Measurements from ENCODE around the gene SQSTM1.
A peak's percentile ranks its signal among the peaks of the same experiment; 100 is the strongest.

SQSTM1 gene

DNA sequence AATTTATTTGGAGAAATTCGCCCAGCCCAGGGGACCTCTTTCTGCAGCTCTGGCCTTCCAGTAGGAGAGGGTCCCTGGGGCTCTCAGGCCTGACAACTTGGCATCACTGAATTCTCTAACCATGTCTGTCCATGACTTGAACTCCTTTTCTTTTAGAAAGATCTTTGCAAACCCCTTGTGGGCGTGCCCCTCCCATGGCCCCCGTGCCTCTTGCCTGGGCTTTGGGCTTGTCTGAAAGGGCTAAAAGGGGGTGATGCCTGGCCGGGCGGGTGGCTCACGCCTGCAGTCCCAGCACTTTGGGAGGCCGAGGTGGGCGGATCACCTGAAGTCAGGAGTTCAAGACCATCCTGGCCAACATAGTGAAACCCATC lies 3.2 kb upstream of the SQSTM1 start:
- Histone ChIP-seq H3K27ac (ENCODE audit: low read depth in 2 of 2, low read length in 2 of 2) (peak overlapping the region in 1 of 2 donors; percentile 43), H3K9ac (ENCODE audit: low read depth in 1 of 2, low read length in 2 of 2) (peak overlapping the region in 1 of 2 donors; percentile 64), H3K27me3 (ENCODE audit: control insufficient read depth in 2 of 2, insufficient read depth in 2 of 2, low read length in 2 of 2) (no peaks in the 10 kb centered on the region), H3K9me3 (ENCODE audit: control insufficient read depth in 2 of 2, low read length in 2 of 2) (no peaks in the 10 kb centered on the region), H3K36me3 (ENCODE audit: control insufficient read depth in 2 of 2, insufficient read depth in 2 of 2, low read length in 2 of 2) (peaks cover 0 to 4% of the 10 kb centered on the region in 2 donors), H3K4me3 (ENCODE audit: low read length in 2 of 2) (peak overlapping the region; percentile 49 to 56), H3K4me1 (ENCODE audit: control insufficient read depth in 2 of 2, insufficient read depth in 2 of 2, low read length in 2 of 2) (peaks cover 30 to 34% of the 10 kb centered on the region in 2 donors)

DNA sequence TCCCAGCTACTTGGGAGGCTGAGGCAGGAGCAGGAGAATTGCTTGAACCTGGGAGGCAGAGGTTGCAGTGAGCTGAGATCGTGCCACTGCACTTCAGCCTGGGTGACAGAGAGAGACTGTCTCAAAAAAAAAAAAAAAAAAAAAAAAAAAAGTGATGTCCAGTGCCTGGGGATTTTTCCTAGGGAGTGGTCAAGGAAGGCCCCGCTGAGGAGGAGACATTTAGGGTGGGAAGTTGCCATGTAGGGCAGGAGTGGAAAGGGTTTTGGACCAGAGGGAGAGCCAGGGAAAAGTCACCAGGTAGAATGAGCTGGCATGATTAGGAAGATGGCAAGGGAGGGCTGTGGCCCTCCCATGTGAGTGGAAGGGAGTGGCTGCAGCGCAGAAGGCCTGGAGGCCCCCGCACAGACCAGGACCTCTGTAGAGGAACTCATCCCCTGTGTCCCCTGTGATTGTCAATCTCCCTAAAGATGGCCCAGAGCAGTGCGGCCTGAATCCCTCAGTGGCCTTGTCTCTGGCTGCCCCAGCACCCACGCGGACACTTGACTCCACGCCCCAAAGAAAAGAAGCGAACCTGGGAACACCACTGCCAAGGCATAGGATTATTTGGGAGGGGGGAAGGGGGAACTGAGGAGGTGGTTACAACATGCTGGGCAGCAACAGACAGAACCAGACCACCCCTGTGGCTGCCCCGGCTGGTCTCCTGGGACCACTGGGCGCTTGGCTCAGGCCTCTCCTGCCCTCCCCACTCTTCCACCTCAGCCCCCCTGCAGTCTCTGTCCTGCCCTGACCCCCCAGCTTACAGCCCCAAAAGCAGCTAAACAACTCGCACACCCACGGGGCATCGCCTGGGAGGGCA lies 2.6 kb upstream of the SQSTM1 start:
- peak overlapping the region; percentile 67 to 87 for H3K4me3 ChIP-seq (ENCODE audit: low read length in 2 of 2)

DNA sequence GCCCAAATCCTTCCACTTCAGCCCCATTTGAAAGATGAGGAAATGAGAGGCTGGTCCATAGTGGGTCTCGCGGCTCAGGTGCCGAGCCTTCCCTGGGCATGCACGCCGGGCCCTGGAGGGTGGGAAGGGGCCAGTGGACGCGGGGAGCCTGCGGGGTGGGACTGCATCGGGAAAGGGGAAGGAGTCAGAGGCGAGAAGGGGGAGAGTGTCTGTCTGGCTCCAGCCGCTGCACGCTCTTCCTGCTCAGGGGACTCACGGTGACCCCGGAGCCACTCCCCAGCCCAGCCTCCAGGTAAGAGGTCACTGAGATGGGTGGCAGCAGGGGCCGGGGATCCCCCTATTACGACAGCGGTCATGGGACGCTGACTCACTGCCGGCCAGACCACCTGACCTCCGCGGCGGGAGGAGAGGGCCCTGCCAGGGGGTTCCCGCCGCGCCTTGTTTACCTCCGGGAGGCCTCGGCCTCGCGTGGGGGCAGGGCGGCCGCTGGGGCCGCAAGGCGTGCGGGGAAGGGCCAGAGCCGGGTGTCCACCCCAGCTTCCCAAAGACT lies 1.9 kb upstream of the SQSTM1 start:
- no peaks in the 10 kb centered on the region for H3K27me3 ChIP-seq (ENCODE audit: control insufficient read depth in 2 of 2, insufficient read depth in 2 of 2, low read length in 2 of 2)
- peak overlapping the region; percentile 70 to 98 for H3K9ac ChIP-seq (ENCODE audit: low read depth in 1 of 2, low read length in 2 of 2)
- H3K4me3 ChIP-seq (ENCODE audit: low read length in 2 of 2): peak overlapping the region; percentile 67 to 87
- peaks cover 42 to 44% of the 10 kb centered on the region in 2 donors for H3K4me1 ChIP-seq (ENCODE audit: control insufficient read depth in 2 of 2, insufficient read depth in 2 of 2, low read length in 2 of 2)
- H3K27ac ChIP-seq (ENCODE audit: low read depth in 2 of 2, low read length in 2 of 2): peak overlapping the region; percentile 98 to 99
- H3K9me3 ChIP-seq (ENCODE audit: control insufficient read depth in 2 of 2, low read length in 2 of 2): no peaks in the 10 kb centered on the region
- H3K36me3 ChIP-seq (ENCODE audit: control insufficient read depth in 2 of 2, insufficient read depth in 2 of 2, low read length in 2 of 2): peaks cover 10 to 16% of the 10 kb centered on the region in 2 donors

More for the DNA sequence above, 2.6 kb upstream of the SQSTM1 start:
- Histone ChIP-seq H3K27me3 (ENCODE audit: control insufficient read depth in 2 of 2, insufficient read depth in 2 of 2, low read length in 2 of 2) (no peaks in the 10 kb centered on the region), H3K27ac (ENCODE audit: low read depth in 2 of 2, low read length in 2 of 2) (peak overlapping the region; percentile 98 to 99), H3K9ac (ENCODE audit: low read depth in 1 of 2, low read length in 2 of 2) (peak overlapping the region; percentile 70 to 98), H3K4me1 (ENCODE audit: control insufficient read depth in 2 of 2, insufficient read depth in 2 of 2, low read length in 2 of 2) (peaks cover 37 to 39% of the 10 kb centered on the region in 2 donors), H3K36me3 (ENCODE audit: control insufficient read depth in 2 of 2, insufficient read depth in 2 of 2, low read length in 2 of 2) (peaks cover 5 to 10% of the 10 kb centered on the region in 2 donors), H3K9me3 (ENCODE audit: control insufficient read depth in 2 of 2, low read length in 2 of 2) (no peaks in the 10 kb centered on the region)

DNA sequence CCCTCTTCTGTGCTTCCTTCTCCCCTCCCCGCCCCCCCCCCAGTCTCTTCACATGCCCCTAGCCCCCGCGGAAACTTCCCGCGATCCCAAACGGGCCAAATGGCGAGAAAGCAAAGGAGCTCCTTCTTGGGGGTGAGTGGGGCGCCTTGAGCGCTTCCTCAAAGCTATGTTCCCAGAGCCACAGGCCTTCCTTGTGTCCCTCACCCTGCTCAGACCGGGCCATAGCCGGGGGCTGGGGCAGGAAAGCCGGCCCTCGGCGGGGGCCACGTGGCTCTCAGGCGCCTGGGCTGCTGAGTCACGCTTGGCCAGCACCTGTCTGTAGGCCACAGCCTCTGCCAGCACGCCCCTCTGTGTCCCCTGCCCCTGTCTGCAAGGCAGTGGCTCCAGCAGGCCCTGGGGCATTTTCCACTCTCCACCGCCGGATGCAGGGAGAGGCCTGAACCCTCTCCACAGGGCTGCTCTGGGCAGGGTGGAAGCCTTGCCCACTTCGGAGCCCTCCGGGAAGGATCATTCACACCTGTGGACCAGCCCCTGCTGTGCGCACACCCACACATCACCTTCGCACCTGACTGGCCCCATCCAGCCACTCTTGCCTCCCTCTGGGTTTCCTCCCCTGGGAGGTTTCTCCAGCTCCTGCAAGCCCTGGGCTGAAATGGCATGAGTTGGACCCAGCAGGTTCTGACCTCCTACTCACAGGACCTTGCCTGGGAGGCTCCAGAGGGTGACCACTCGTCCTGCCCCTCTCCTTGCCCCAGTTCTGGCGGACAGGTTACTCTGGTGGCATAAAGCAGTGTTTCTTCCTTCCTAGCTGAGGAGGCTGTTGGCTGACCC lies 1.2 kb upstream of the SQSTM1 start:
- H3K4me3 ChIP-seq (ENCODE audit: low read length in 2 of 2): peak overlapping the region; percentile 75 to 87
- no peaks in the 10 kb centered on the region for H3K9me3 ChIP-seq (ENCODE audit: control insufficient read depth in 2 of 2, low read length in 2 of 2)
- H3K27ac ChIP-seq (ENCODE audit: low read depth in 2 of 2, low read length in 2 of 2): peak overlapping the region; percentile 98 to 99
- H3K27me3 ChIP-seq (ENCODE audit: control insufficient read depth in 2 of 2, insufficient read depth in 2 of 2, low read length in 2 of 2): no peaks in the 10 kb centered on the region
- peak overlapping the region; percentile 74 to 98 for H3K9ac ChIP-seq (ENCODE audit: low read depth in 1 of 2, low read length in 2 of 2)
- H3K4me1 ChIP-seq (ENCODE audit: control insufficient read depth in 2 of 2, insufficient read depth in 2 of 2, low read length in 2 of 2): peaks cover 49 to 51% of the 10 kb centered on the region in 2 donors
- peaks cover 16 to 23% of the 10 kb centered on the region in 2 donors for H3K36me3 ChIP-seq (ENCODE audit: control insufficient read depth in 2 of 2, insufficient read depth in 2 of 2, low read length in 2 of 2)

GRCh38 chr5:179820127-179820482 lies 600 bp upstream of the SQSTM1 start:
- peaks cover 55 to 57% of the 10 kb centered on the region in 2 donors for H3K4me1 ChIP-seq (ENCODE audit: control insufficient read depth in 2 of 2, insufficient read depth in 2 of 2, low read length in 2 of 2)
- no peaks in the 10 kb centered on the region for H3K27me3 ChIP-seq (ENCODE audit: control insufficient read depth in 2 of 2, insufficient read depth in 2 of 2, low read length in 2 of 2)
- peaks cover 22 to 28% of the 10 kb centered on the region in 2 donors for H3K36me3 ChIP-seq (ENCODE audit: control insufficient read depth in 2 of 2, insufficient read depth in 2 of 2, low read length in 2 of 2)
- peak overlapping the region; percentile 98 to 99 for H3K27ac ChIP-seq (ENCODE audit: low read depth in 2 of 2, low read length in 2 of 2)
- peak overlapping the region; percentile 75 to 87 for H3K4me3 ChIP-seq (ENCODE audit: low read length in 2 of 2)
- peak overlapping the region; percentile 74 to 98 for H3K9ac ChIP-seq (ENCODE audit: low read depth in 1 of 2, low read length in 2 of 2)
- no peaks in the 10 kb centered on the region for H3K9me3 ChIP-seq (ENCODE audit: control insufficient read depth in 2 of 2, low read length in 2 of 2)

GRCh38 chr5:179821298-179822058 lies 773 bp downstream of the SQSTM1 start:
- Histone ChIP-seq H3K9ac (ENCODE audit: low read depth in 1 of 2, low read length in 2 of 2) (peak overlapping the region; percentile 95 to 98), H3K9me3 (ENCODE audit: control insufficient read depth in 2 of 2, low read length in 2 of 2) (no peaks in the 10 kb centered on the region), H3K36me3 (ENCODE audit: control insufficient read depth in 2 of 2, insufficient read depth in 2 of 2, low read length in 2 of 2) (peaks cover 31 to 41% of the 10 kb centered on the region in 2 donors), H3K27ac (ENCODE audit: low read depth in 2 of 2, low read length in 2 of 2) (peak overlapping the region; percentile 98 to 99), H3K4me1 (ENCODE audit: control insufficient read depth in 2 of 2, insufficient read depth in 2 of 2, low read length in 2 of 2) (peaks cover 66 to 68% of the 10 kb centered on the region in 2 donors), H3K27me3 (ENCODE audit: control insufficient read depth in 2 of 2, insufficient read depth in 2 of 2, low read length in 2 of 2) (no peaks in the 10 kb centered on the region), H3K4me3 (ENCODE audit: low read length in 2 of 2) (peak overlapping the region; percentile 87 to 91)

- peaks cover 31 to 46% of the 10 kb centered on the region in 2 donors for H3K36me3 ChIP-seq (ENCODE audit: control insufficient read depth in 2 of 2, insufficient read depth in 2 of 2, low read length in 2 of 2)
- peak overlapping the region; percentile 98 to 99 for H3K27ac ChIP-seq (ENCODE audit: low read depth in 2 of 2, low read length in 2 of 2)
- H3K4me3 ChIP-seq (ENCODE audit: low read length in 2 of 2): peak overlapping the region; percentile 87 to 91
- no peaks in the 10 kb centered on the region for H3K9me3 ChIP-seq (ENCODE audit: control insufficient read depth in 2 of 2, low read length in 2 of 2)
- peak overlapping the region; percentile 95 to 98 for H3K9ac ChIP-seq (ENCODE audit: low read depth in 1 of 2, low read length in 2 of 2)
- H3K27me3 ChIP-seq (ENCODE audit: control insufficient read depth in 2 of 2, insufficient read depth in 2 of 2, low read length in 2 of 2): no peaks in the 10 kb centered on the region
- peaks cover 71 to 74% of the 10 kb centered on the region in 2 donors for H3K4me1 ChIP-seq (ENCODE audit: control insufficient read depth in 2 of 2, insufficient read depth in 2 of 2, low read length in 2 of 2)
Measured at GRCh38 chr5:179822059-179822432, 1.3 kb downstream of the SQSTM1 start.

DNA sequence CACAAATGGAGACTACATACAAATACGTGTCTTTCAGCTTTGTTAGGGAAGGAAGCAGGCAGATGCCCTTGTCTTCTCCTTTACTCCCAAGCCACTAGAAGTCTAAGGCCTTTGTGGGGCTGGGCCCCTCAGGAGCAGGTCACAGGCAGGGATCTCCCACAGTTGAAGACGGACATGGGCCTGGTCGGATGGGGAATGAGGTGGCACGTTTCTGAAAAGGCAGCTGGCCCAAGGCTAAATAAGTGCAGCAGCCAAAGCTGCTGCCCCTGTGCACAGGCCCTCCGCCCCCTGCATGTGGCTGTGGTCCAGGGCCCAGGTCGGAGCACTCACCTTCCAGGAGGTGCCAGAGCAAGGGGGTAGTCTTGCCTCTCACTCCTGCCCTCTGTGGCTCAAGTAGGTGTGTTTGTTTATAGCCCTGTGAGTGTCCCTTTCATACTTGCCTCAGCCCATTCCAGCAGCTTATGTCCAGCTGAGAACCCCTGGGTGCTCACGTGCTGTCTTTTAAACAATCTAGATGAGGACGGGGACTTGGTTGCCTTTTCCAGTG lies 1.8 kb downstream of the SQSTM1 start:
- H3K4me3 ChIP-seq (ENCODE audit: low read length in 2 of 2): peak overlapping the region; percentile 87 to 91
- H3K27ac ChIP-seq (ENCODE audit: low read depth in 2 of 2, low read length in 2 of 2): no peak overlapping the region
- H3K36me3 ChIP-seq (ENCODE audit: control insufficient read depth in 2 of 2, insufficient read depth in 2 of 2, low read length in 2 of 2): peaks cover 31 to 47% of the 10 kb centered on the region in 2 donors
- H3K9ac ChIP-seq (ENCODE audit: low read depth in 1 of 2, low read length in 2 of 2): peak overlapping the region; percentile 14 to 95
- no peaks in the 10 kb centered on the region for H3K9me3 ChIP-seq (ENCODE audit: control insufficient read depth in 2 of 2, low read length in 2 of 2)
- peaks cover 73 to 78% of the 10 kb centered on the region in 2 donors for H3K4me1 ChIP-seq (ENCODE audit: control insufficient read depth in 2 of 2, insufficient read depth in 2 of 2, low read length in 2 of 2)
- H3K27me3 ChIP-seq (ENCODE audit: control insufficient read depth in 2 of 2, insufficient read depth in 2 of 2, low read length in 2 of 2): no peaks in the 10 kb centered on the region
